SU-DHL-6 (cell line): ENCODE results near the gene METTL13.

ENCODE experiments used
- H2AFZ ChIP-seq: fragments of 200-600 bp; sonication (generic); 2 replicates; pipeline ENCODE4 v1.6.1; 2014; ENCODE audit warnings: low read depth, mild to moderate bottlenecking, moderate library complexity, mixed read lengths, antibody characterized with exemption, low read length; ENCODE audit not compliant: severe bottlenecking
- H3F3A ChIP-seq: fragments of 200-600 bp; shearing (Covaris generic); 2 replicates; pipeline ENCODE4 v1.6.0; 2016; ENCODE audit warnings: antibody characterized with exemption, mild to moderate bottlenecking; ENCODE audit not compliant: insufficient read depth
- H3K27ac ChIP-seq: fragments of 200-600 bp; sonication (generic); 2 replicates; pipeline ENCODE4 v1.5.1; 2016; ENCODE audit warnings: low read depth, mild to moderate bottlenecking, low read length, moderate library complexity, mixed read lengths
- H3K27me3 ChIP-seq: fragments of 200-600 bp; sonication (generic), shearing (Covaris generic); 2 replicates; pipeline ENCODE4 v1.6.0; 2014; ENCODE audit warnings: mild to moderate bottlenecking, low read length
- H3K36me3 ChIP-seq: fragments of 200-600 bp; sonication (generic); 2 replicates; pipeline ENCODE4 v1.6.1; 2014; ENCODE audit warnings: mild to moderate bottlenecking, low read length, mixed read lengths
- H3K4me2 ChIP-seq: fragments of 300-600, 200-600 bp; shearing (Covaris generic), sonication (generic); 2 replicates; pipeline ENCODE4 v1.6.0; 2014; ENCODE audit warnings: low read length, low read depth, mild to moderate bottlenecking; ENCODE audit not compliant: poor library complexity, severe bottlenecking
- H3K4me3 ChIP-seq: fragments of 200-600 bp; sonication (generic); 2 replicates; pipeline ENCODE4 v1.5.1; 2014; ENCODE audit warnings: antibody characterized with exemption, low read length, mild to moderate bottlenecking, mixed read lengths; ENCODE audit not compliant: insufficient read depth, poor library complexity, severe bottlenecking
- H3K79me2 ChIP-seq: fragments of 200-600 bp; sonication (generic); 2 replicates; pipeline ENCODE4 v1.6.1; 2014; ENCODE audit warnings: mild to moderate bottlenecking, low read length, moderate library complexity; ENCODE audit not compliant: insufficient read depth
- H3K9ac ChIP-seq: fragments of 200-600 bp; sonication (generic); 2 replicates; pipeline ENCODE4 v1.7.0; 2014; ENCODE audit warnings: mild to moderate bottlenecking, low read length
- H3K9me2 ChIP-seq: fragments of 200-600 bp; sonication (generic); replicated peaks from 2 replicates; pipeline ENCODE4 v1.6.1; 2014; ENCODE audit warnings: low read length; ENCODE audit not compliant: insufficient read depth
- H3K9me3 ChIP-seq: fragments of 200-600 bp; sonication (generic); 2 replicates; pipeline ENCODE4 v1.6.1; 2014; ENCODE audit warnings: low read length, mixed read lengths; ENCODE audit not compliant: insufficient read depth
- H4K20me1 ChIP-seq: fragments of 200-600 bp; sonication (generic); 2 replicates; pipeline ENCODE4 v1.6.1; 2014; ENCODE audit warnings: low read depth, mild to moderate bottlenecking, antibody characterized with exemption, low read length, moderate library complexity, mixed read lengths
- EZH2phosphoT487 ChIP-seq: fragments of 200-600 bp; sonication (generic), shearing (Covaris generic); conservative IDR thresholded peaks from 2 replicates; pipeline ENCODE4 v1.6.1; 2018; ENCODE audit warnings: mild to moderate bottlenecking, antibody characterized with exemption, low read length, moderate library complexity, mixed read lengths
- TF ChIP-seq, protein P1 (sequence below): fragments of 200-600 bp; sonication (generic); IDR thresholded peaks from one replicate; pipeline ENCODE4 v1.5.1; 2017; ENCODE audit warnings: antibody characterized with exemption, mild to moderate bottlenecking, low read length, moderate library complexity; ENCODE audit not compliant: insufficient read depth, poor library complexity, severe bottlenecking

The METTL13 gene

DNA sequence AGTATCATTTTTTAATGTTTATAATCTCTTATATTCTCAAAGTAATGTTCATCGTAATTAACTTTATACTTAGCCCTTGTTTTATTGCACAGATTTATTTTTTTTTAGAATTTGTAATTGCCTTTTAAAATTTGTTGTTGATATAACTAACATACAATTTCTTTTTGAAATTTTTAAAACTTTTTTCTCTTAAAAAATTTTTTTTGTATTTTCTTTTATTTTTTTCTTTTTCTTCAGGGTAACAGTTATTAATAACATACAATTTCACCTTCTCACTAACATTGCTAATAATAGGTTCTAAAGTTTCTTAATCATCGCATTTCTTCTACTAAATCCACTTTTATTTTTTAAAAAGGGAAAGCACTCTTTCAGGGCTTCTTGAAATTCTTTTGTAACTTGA, 28.3 kb upstream of the METTL13 start:
- Histone ChIP-seq H3K9me2 (no peaks in the 10 kb centered on the region), H3K4me2 (no peak overlapping the region), H3K9me3 (no peaks in the 10 kb centered on the region), H4K20me1 (no peaks in the 10 kb centered on the region), H3K9ac (no peak overlapping the region), H3K4me3 (no peak overlapping the region), H2AFZ (no peak overlapping the region), H3K27me3 (no peaks in the 10 kb centered on the region), H3K27ac (no peak overlapping the region), H3F3A (no peaks in the 10 kb centered on the region), H3K79me2 (no peaks in the 10 kb centered on the region), H3K36me3 (no peaks in the 10 kb centered on the region)
- TF ChIP-seq, protein P1, sequence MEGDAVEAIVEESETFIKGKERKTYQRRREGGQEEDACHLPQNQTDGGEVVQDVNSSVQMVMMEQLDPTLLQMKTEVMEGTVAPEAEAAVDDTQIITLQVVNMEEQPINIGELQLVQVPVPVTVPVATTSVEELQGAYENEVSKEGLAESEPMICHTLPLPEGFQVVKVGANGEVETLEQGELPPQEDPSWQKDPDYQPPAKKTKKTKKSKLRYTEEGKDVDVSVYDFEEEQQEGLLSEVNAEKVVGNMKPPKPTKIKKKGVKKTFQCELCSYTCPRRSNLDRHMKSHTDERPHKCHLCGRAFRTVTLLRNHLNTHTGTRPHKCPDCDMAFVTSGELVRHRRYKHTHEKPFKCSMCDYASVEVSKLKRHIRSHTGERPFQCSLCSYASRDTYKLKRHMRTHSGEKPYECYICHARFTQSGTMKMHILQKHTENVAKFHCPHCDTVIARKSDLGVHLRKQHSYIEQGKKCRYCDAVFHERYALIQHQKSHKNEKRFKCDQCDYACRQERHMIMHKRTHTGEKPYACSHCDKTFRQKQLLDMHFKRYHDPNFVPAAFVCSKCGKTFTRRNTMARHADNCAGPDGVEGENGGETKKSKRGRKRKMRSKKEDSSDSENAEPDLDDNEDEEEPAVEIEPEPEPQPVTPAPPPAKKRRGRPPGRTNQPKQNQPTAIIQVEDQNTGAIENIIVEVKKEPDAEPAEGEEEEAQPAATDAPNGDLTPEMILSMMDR, result no peak
- no peak for TF ChIP-seq EZH2phosphoT487

GRCh38 chr1:171753685-171754352, 27.6 kb upstream of the METTL13 start:
- TF ChIP-seq, protein P1, result no peak
- no peak for TF ChIP-seq EZH2phosphoT487
- H3K9me2 ChIP-seq, result no peaks in the 10 kb centered on the region
- no peak overlapping the region for H3K27ac ChIP-seq
- H3K4me3 ChIP-seq, result no peak overlapping the region
- no peak overlapping the region for H3K9ac ChIP-seq
- H3K27me3 ChIP-seq, result no peaks in the 10 kb centered on the region
- H3F3A ChIP-seq, result no peaks in the 10 kb centered on the region
- no peak overlapping the region for H3K4me2 ChIP-seq
- no peaks in the 10 kb centered on the region for H3K36me3 ChIP-seq
- H3K9me3 ChIP-seq, result no peaks in the 10 kb centered on the region
- H3K79me2 ChIP-seq, result no peaks in the 10 kb centered on the region
- no peak overlapping the region for H2AFZ ChIP-seq
- H4K20me1 ChIP-seq, result no peaks in the 10 kb centered on the region

DNA sequence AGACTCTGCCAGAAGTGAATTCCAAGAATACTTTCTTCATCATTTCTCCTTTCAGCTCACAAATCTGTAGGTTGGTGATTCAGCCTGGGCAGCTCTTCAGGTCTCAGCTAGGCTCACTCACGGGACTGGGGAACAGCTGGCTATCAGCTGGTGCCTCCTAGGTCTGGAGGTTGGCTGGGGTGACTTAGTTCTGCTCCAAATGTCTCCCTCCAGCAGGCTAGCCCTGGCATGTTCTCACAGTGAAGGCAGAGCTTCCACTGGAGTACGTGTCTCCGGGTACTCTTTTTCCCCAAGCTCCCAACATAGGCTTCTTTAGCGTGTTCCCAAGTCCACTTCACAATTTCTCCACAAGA, 27.1 kb upstream of the METTL13 start:
- H3K4me2 ChIP-seq, result no peak overlapping the region
- H3K9ac ChIP-seq, result no peak overlapping the region

More for the DNA sequence above, 27.1 kb upstream of the METTL13 start:
- Histone ChIP-seq H3K27me3 (no peaks in the 10 kb centered on the region), H4K20me1 (no peaks in the 10 kb centered on the region), H2AFZ (no peak overlapping the region), H3K27ac (no peak overlapping the region), H3K9me2 (no peaks in the 10 kb centered on the region), H3F3A (no peaks in the 10 kb centered on the region), H3K36me3 (no peaks in the 10 kb centered on the region), H3K4me3 (no peak overlapping the region), H3K79me2 (no peaks in the 10 kb centered on the region), H3K9me3 (no peaks in the 10 kb centered on the region)
- TF ChIP-seq EZH2phosphoT487, result no peak
- TF ChIP-seq, protein P1, result no peak
